ENCODE results near the gene DDIT3. TPM values are rescaled to one million over a fixed set of nuclear protein-coding genes. Genes with fewer than 3 reads are reported as not detected.

Gene DDIT3
- total RNA-seq, 1 experiment from 2014 or later = 27.4 TPM

DNA sequence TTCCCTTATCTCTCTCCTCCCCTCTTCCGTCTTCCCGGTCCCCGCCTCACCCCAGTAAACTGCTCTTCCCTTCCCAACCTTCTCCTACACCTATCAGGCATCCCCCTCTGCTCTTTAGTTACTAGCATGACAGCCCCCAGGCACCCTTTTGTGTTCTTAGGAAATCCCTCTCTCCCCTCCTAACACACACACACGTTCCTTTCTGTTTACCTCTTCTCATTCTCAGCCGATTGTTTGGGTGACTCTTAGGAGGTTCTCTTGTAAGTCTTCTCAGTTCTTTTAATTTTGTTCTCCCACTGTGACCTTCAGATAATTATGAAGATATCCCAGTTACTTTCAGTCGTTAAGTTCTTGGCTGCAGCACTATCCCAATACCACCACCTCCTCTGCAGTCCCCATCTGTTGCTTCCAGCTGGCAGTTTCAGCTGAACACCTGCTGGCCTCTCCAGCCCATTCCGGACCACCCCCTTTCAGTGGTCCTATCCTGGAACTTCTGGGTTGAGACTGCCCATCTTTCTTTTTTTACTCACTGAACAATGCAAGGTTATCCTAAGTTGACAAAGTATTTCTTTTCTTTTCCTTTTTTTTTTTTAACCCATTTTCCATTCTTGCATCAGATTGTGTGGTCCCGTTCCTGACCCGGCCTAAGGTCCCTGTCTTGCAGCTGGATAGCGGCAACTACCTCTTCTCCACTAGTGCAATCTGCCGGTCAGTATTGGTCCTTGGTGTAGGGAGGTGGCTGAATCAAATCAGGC, 31.7 kb downstream of the DDIT3 start:
- Histone ChIP-seq H3K9me2 (replicated peaks; ENCODE audit: low read length) (no peaks in the 10 kb centered on the region), H3K9me3 (ENCODE audit: low read length) (no peaks in the 10 kb centered on the region), H3K27ac (ENCODE audit: low read length) (0 out of 2 replicates have a peak overlapping the region, but pooled peaks have one; percentile 7), H3K4me3 (ENCODE audit: low read length) (peak overlapping the region; percentile 91), H3K9ac (ENCODE audit: low read length) (peak overlapping the region; percentile 89), H4K20me1 (ENCODE audit: low read length) (no peaks in the 10 kb centered on the region), H3K36me3 (ENCODE audit: low read depth, low read length) (peaks cover 30% of the 10 kb centered on the region), H3K4me2 (ENCODE audit: low read length) (peak overlapping the region; percentile 93), H2AFZ (ENCODE audit: low read length) (peak overlapping the region; percentile 70), H3K79me2 (ENCODE audit: low read length) (peaks cover 24% of the 10 kb centered on the region), H3F3A (ENCODE audit: low read length, unreplicated experiment) (no peaks in the 10 kb centered on the region), H3K27me3 (ENCODE audit: low read length) (no peaks in the 10 kb centered on the region), H3K4me1 (ENCODE audit: insufficient read depth, low read length) (peaks cover 10% of the 10 kb centered on the region)
- ChIA-PET CTCF (no interaction called here), POLR2A (ENCODE audit: unreplicated experiment) (no interaction called here)
- BruUV-seq (replicated peaks) = TSS peak; percentile 51
- TF ChIP-seq EZH2phosphoT487 (IDR thresholded peaks at IDR 0.05; ENCODE audit: borderline replicate concordance, low read length) (no peak), EZH2 (IDR thresholded peaks at IDR 0.05; ENCODE audit: low read length, unreplicated experiment) (no peak)
- TF ChIP-seq, protein P1, sequence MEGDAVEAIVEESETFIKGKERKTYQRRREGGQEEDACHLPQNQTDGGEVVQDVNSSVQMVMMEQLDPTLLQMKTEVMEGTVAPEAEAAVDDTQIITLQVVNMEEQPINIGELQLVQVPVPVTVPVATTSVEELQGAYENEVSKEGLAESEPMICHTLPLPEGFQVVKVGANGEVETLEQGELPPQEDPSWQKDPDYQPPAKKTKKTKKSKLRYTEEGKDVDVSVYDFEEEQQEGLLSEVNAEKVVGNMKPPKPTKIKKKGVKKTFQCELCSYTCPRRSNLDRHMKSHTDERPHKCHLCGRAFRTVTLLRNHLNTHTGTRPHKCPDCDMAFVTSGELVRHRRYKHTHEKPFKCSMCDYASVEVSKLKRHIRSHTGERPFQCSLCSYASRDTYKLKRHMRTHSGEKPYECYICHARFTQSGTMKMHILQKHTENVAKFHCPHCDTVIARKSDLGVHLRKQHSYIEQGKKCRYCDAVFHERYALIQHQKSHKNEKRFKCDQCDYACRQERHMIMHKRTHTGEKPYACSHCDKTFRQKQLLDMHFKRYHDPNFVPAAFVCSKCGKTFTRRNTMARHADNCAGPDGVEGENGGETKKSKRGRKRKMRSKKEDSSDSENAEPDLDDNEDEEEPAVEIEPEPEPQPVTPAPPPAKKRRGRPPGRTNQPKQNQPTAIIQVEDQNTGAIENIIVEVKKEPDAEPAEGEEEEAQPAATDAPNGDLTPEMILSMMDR (conservative IDR thresholded peaks at IDR 0.05; ENCODE audit: low read depth, low read length) = no peak
- peak; percentile 23 for ATAC-seq
- DNase-seq = no peak
- intact Hi-C loops (cut with micrococcal nuclease) = no loop called here

DNA sequence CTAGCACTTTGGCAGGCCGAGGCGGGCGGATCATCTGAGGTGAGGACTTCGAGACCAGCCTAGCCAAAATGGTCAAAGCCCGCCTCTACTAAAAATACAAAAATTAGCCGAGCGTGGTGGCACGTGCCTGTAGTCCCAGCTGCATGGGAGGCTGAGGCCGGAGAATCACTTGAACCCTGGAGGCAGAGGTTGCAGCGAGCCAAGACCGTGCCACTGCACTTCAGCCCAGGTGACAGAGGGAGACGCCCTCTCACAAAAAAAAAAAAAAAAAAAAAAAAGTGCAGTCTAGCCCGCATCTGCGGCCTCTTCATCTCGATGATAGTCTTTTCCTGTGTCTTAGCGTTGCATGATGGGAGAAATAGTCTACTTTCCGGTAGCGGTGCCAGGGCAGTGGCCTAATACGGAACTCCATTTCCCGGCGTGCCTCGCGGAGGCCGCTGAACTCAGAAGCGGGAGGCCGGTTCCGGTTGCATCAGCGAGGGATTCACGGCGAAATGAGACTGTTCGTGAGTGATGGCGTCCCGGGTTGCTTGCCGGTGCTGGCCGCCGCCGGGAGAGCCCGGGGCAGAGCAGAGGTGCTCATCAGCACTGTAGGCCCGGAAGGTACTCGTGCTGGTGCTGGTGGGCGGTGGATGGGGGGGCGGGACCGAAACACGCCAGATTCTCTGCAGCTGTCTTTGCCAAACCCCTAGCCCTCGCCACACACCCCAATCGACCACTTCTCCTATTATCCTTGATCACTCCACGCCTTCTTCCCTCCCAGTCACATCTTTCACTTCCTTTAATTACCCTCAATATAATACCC, 32.5 kb downstream of the DDIT3 start, which contains the start of gene MARS1:
Gene MARS1, plus strand, starts transcription at position 472 of the 805 bp plus-strand sequence. Its CDS starts 23 bp downstream, at position 495.
- CTCF ChIA-PET = interaction anchor here (0.6 kb wide), 1 partner anchor 222 kb away, joined by 3 read pairs; no protein-coding TSS in a partner anchor
- Histone ChIP-seq H3K9me2 (replicated peaks; ENCODE audit: low read length) (no peaks in the 10 kb centered on the region), H3K9ac (ENCODE audit: low read length) (peak within 1 kb of the TSS; percentile 89), H3F3A (ENCODE audit: low read length, unreplicated experiment) (no peaks in the 10 kb centered on the region), H3K27ac (ENCODE audit: low read length) (0 out of 2 replicates have a peak within 1 kb of the TSS, but pooled peaks have one; percentile 7), H3K4me3 (ENCODE audit: low read length) (peak within 1 kb of the TSS; percentile 91), H2AFZ (ENCODE audit: low read length) (peak within 1 kb of the TSS; percentile 73), H3K4me2 (ENCODE audit: low read length) (peak within 1 kb of the TSS; percentile 93), H4K20me1 (ENCODE audit: low read length) (no peaks in the 10 kb centered on the region), H3K27me3 (ENCODE audit: low read length) (no peaks in the 10 kb centered on the region), H3K4me1 (ENCODE audit: insufficient read depth, low read length) (peaks cover 10% of the 10 kb centered on the region), H3K36me3 (ENCODE audit: low read depth, low read length) (peaks cover 27% of the 10 kb centered on the region), H3K9me3 (ENCODE audit: low read length) (no peaks in the 10 kb centered on the region), H3K79me2 (ENCODE audit: low read length) (peaks cover 24% of the 10 kb centered on the region)
- POLR2A ChIA-PET (ENCODE audit: unreplicated experiment) = no interaction called here
- TF ChIP-seq EZH2 (IDR thresholded peaks at IDR 0.05; ENCODE audit: low read length, unreplicated experiment) (no peak), EZH2phosphoT487 (IDR thresholded peaks at IDR 0.05; ENCODE audit: borderline replicate concordance, low read length) (no peak)
- TF ChIP-seq, protein P1 (conservative IDR thresholded peaks at IDR 0.05; ENCODE audit: low read depth, low read length) = peak; percentile 49
- ATAC-seq (peak; percentile 98), DNase-seq (peak; percentile 98)
- intact Hi-C loops (cut with micrococcal nuclease) = no loop called here
- BruUV-seq (replicated peaks) = no TSS peak

All from PC-3 (cell line).